NT2/D1 (cell line): ENCODE data around the gene SLCO2B1.

Source experiments
- SUZ12 ChIP-seq: IDR thresholded peaks from 2 replicates; pipeline ENCODE4 v1.6.1; 2011; ENCODE audit not compliant: insufficient read length, insufficient read depth; ENCODE audit errors: extremely low read depth
- YY1 ChIP-seq: IDR thresholded peaks from 2 replicates; pipeline ENCODE4 v1.6.1; 2011; ENCODE audit not compliant: insufficient read length, insufficient read depth
- ZNF274 ChIP-seq: IDR thresholded peaks from 2 replicates; pipeline ENCODE4 v1.6.1; 2011; ENCODE audit warnings: mild to moderate bottlenecking, low read depth, low read length

GRCh38 chr11:75189108-75189507 is 38.2 kb downstream of the SLCO2B1 start:
- TF ChIP-seq SUZ12: no peak
- TF ChIP-seq ZNF274: no peak
- no peak for TF ChIP-seq YY1
